ENCODE results near the gene PRPF40B.

Gene PRPF40B

GRCh38 chr12:49689785-49690184 lies 66.4 kb downstream of the PRPF40B start:
- no peak for DNase-seq

GRCh38 chr12:49692851-49693250 lies 69.5 kb downstream of the PRPF40B start:
- DNase-seq: no peak

GRCh38 chr12:49693931-49694444 lies 70.6 kb downstream of the PRPF40B start:
- no peak for DNase-seq

All from hippocampal formation (tissue), 2 donors.